Mucosa of descending colon (tissue), 3 donors: ENCODE data around the gene DENND1A. TPM values are rescaled to one million over a fixed set of nuclear protein-coding genes. Genes with fewer than 3 reads are reported as not detected.

Experiments
- ATAC-seq: fragments of 200-7000 bp; cut with Tn5 transposase; one replicate; pipeline ENCODE4 v1.9.1; 2020; ENCODE audit warnings: mild to moderate bottlenecking, moderate library complexity
- DNase-seq, 3 donors: peaks; one replicate each; pipeline ENCODE4 v3.0.0-alpha.2; 2020
- H3K36me3 ChIP-seq: fragments of 200-600 bp; one replicate; pipeline ENCODE4 v1.8.0; 2021; ENCODE audit warnings: low read depth, mild to moderate bottlenecking
- H3K4me1 ChIP-seq: fragments of 200-600 bp; one replicate; pipeline ENCODE4 v1.8.0; 2021; ENCODE audit warnings: low read depth, mild to moderate bottlenecking
- H3K4me3 ChIP-seq: fragments of 200-600 bp; one replicate; pipeline ENCODE4 v1.8.0; 2021; ENCODE audit warnings: mild to moderate bottlenecking
- H3K9me3 ChIP-seq: fragments of 200-600 bp; one replicate; pipeline ENCODE4 v1.8.0; 2021; ENCODE audit warnings: mild to moderate bottlenecking
- CTCF ChIP-seq: fragments of 200-600 bp; IDR thresholded peaks from one replicate; pipeline ENCODE4 v1.8.0; 2022; ENCODE audit warnings: antibody characterized with exemption, mild to moderate bottlenecking
- intact Hi-C, 2 donors: fragments of 100-400 bp; cut with DNase I in 1 of 2; cut with micrococcal nuclease in 1 of 2; formaldehyde crosslinking; loops; one replicate each; pipeline versions ENCODE4 v1.11.0 to v1.11.1; 2022; cut with DNase I, micrococcal nuclease
- total RNA-seq, 3 donors: library from RNA; stranded (reverse); fragmentation: NEBNext Ultra II Directional in 2 of 3; extraction: Animal tissue kit (Norgen Biotek cat#: 25700) in 2 of 3; gene quantifications; one replicate each; pipeline versions ENCODE4 v1.2.1 to v1.2.4, GENCODE V29; 2021 to 2023
- donor health status: DM: no; HTN: no; CAD: no; lungs with moderate emphysema.
- donor health status: DM: no; HTN: no; CAD: no.
- donor health status: DM: no; HTN: yes; CAD: no.

The DENND1A gene
- total RNA-seq, 3 donors from 2014 or later: 32.8 to 50.0 (median 35.1) TPM

GRCh38 chr9:123375469-123376132 is 554.3 kb downstream of the DENND1A start:
- H3K4me3 ChIP-seq: no peak overlapping the region
- no peaks in the 10 kb centered on the region for H3K9me3 ChIP-seq
- peak; percentile 84 to 90 (median 85) for DNase-seq
- TF ChIP-seq CTCF: no peak
- intact Hi-C loops: no loop called here
- peak; percentile 76 for ATAC-seq
- H3K36me3 ChIP-seq: no peaks in the 10 kb centered on the region
- H3K4me1 ChIP-seq: peaks cover 39% of the 10 kb centered on the region

- no peak for DNase-seq
- Histone ChIP-seq H3K36me3 (no peaks in the 10 kb centered on the region), H3K4me1 (peaks cover 39% of the 10 kb centered on the region), H3K4me3 (no peak overlapping the region), H3K9me3 (no peaks in the 10 kb centered on the region)
- intact Hi-C loops: no loop called here
- no peak for TF ChIP-seq CTCF
- ATAC-seq: no peak
Measured at GRCh38 chr9:123373946-123374345, 556.0 kb downstream of the DENND1A start.

GRCh38 chr9:123373447-123373923 is 556.4 kb downstream of the DENND1A start:
- H3K4me3 ChIP-seq: no peak overlapping the region
- peaks cover 39% of the 10 kb centered on the region for H3K4me1 ChIP-seq
- no peaks in the 10 kb centered on the region for H3K9me3 ChIP-seq
- no peak for DNase-seq
- TF ChIP-seq CTCF: no peak
- intact Hi-C loops: no loop called here
- no peaks in the 10 kb centered on the region for H3K36me3 ChIP-seq
- no peak for ATAC-seq

- peaks cover 36% of the 10 kb centered on the region for H3K4me1 ChIP-seq
- H3K4me3 ChIP-seq: no peak overlapping the region
- DNase-seq (no peak), ATAC-seq (no peak)
- H3K9me3 ChIP-seq: no peaks in the 10 kb centered on the region
- no peak for TF ChIP-seq CTCF
- intact Hi-C loops: no loop called here
- no peaks in the 10 kb centered on the region for H3K36me3 ChIP-seq
Measured at GRCh38 chr9:123372766-123373446, 557.0 kb downstream of the DENND1A start.

GRCh38 chr9:123371805-123372590 is 557.9 kb downstream of the DENND1A start:
- Histone ChIP-seq H3K36me3 (no peaks in the 10 kb centered on the region), H3K4me3 (no peak overlapping the region), H3K9me3 (no peaks in the 10 kb centered on the region), H3K4me1 (peaks cover 29% of the 10 kb centered on the region)
- intact Hi-C loops: no loop called here
- no peak for TF ChIP-seq CTCF
- ATAC-seq: no peak
- DNase-seq: no peak
